KMS-11 (cell line): ENCODE results near the gene CPA3.

ENCODE experiments used
- H2AFZ ChIP-seq: fragments of 200-600 bp; sonication (generic); 2 replicates; pipeline ENCODE4 v1.6.1; 2016; ENCODE audit warnings: antibody characterized with exemption, mixed run types, low read depth
- H3K27ac ChIP-seq: fragments of 200-600 bp; sonication (generic); 2 replicates; pipeline ENCODE4 v1.6.1; 2016; ENCODE audit warnings: mild to moderate bottlenecking, mixed run types
- H3K27me3 ChIP-seq: fragments of 200-600 bp; sonication (generic); 2 replicates; pipeline ENCODE4 v1.6.1; 2017; ENCODE audit warnings: mild to moderate bottlenecking, low read depth, mixed run types, moderate library complexity; ENCODE audit not compliant: insufficient read depth
- H3K36me3 ChIP-seq: fragments of 200-600 bp; sonication (generic); 2 replicates; pipeline ENCODE4 v1.6.1; 2017; ENCODE audit warnings: mild to moderate bottlenecking, mixed run types; ENCODE audit not compliant: insufficient read depth
- H3K4me1 ChIP-seq: fragments of 200-600 bp; sonication (generic); 2 replicates; pipeline ENCODE4 v1.6.1; 2016; ENCODE audit warnings: mild to moderate bottlenecking, low read depth, mixed run types; ENCODE audit not compliant: poor library complexity, severe bottlenecking
- H3K4me2 ChIP-seq: fragments of 200-600 bp; sonication (generic); 2 replicates; pipeline ENCODE4 v1.7.0; 2016; ENCODE audit warnings: mild to moderate bottlenecking, mixed run types
- H3K4me3 ChIP-seq: fragments of 200-600 bp; sonication (generic); IDR thresholded peaks from 2 replicates; pipeline ENCODE4 v1.6.1; 2017; ENCODE audit warnings: low read depth, low read length, mixed read lengths; ENCODE audit not compliant: insufficient read depth
- H3K79me2 ChIP-seq: fragments of 200-600 bp; sonication (generic); 2 replicates; pipeline ENCODE4 v1.6.1; 2016; ENCODE audit warnings: low read depth, mixed run types; ENCODE audit not compliant: insufficient read depth
- H3K9ac ChIP-seq: fragments of 200-600 bp; sonication (generic); 2 replicates; pipeline ENCODE4 v1.6.1; 2016; ENCODE audit warnings: mild to moderate bottlenecking, mixed run types
- H4K20me1 ChIP-seq: fragments of 200-600 bp; sonication (generic); 2 replicates; pipeline ENCODE4 v1.6.1; 2016; ENCODE audit warnings: mild to moderate bottlenecking, mixed run types; ENCODE audit not compliant: insufficient read depth
- CTCF ChIP-seq: fragments of 200-600 bp; sonication (generic); conservative IDR thresholded peaks from 2 replicates; pipeline ENCODE4 v1.6.1; 2017; ENCODE audit warnings: low read depth, mild to moderate bottlenecking, antibody characterized with exemption, low read length, moderate library complexity, mixed read lengths

Gene CPA3

GRCh38 chr3:148852271-148852992, 12.7 kb upstream of the CPA3 start:
- Histone ChIP-seq H3K79me2 (no peaks in the 10 kb centered on the region), H3K4me1 (no peaks in the 10 kb centered on the region), H4K20me1 (no peaks in the 10 kb centered on the region), H3K27me3 (no peaks in the 10 kb centered on the region), H3K9ac (no peak overlapping the region), H3K36me3 (no peaks in the 10 kb centered on the region), H3K27ac (no peak overlapping the region), H3K4me2 (no peak overlapping the region), H2AFZ (no peak overlapping the region), H3K4me3 (no peak overlapping the region)
- TF ChIP-seq CTCF: no peak

GRCh38 chr3:148853076-148853475, 12.0 kb upstream of the CPA3 start:
- no peak overlapping the region for H3K4me3 ChIP-seq
- no peak overlapping the region for H3K4me2 ChIP-seq
- H3K27ac ChIP-seq: no peak overlapping the region
- H3K79me2 ChIP-seq: no peaks in the 10 kb centered on the region
- no peak overlapping the region for H2AFZ ChIP-seq
- no peaks in the 10 kb centered on the region for H3K4me1 ChIP-seq
- H4K20me1 ChIP-seq: no peaks in the 10 kb centered on the region
- TF ChIP-seq CTCF: no peak
- H3K36me3 ChIP-seq: no peaks in the 10 kb centered on the region
- no peak overlapping the region for H3K9ac ChIP-seq
- no peaks in the 10 kb centered on the region for H3K27me3 ChIP-seq

GRCh38 chr3:148854061-148854460, 11.0 kb upstream of the CPA3 start:
- no peak for TF ChIP-seq CTCF
- Histone ChIP-seq H3K4me2 (no peak overlapping the region), H4K20me1 (no peaks in the 10 kb centered on the region), H3K9ac (no peak overlapping the region), H3K4me3 (no peak overlapping the region), H3K79me2 (no peaks in the 10 kb centered on the region), H3K36me3 (no peaks in the 10 kb centered on the region), H2AFZ (no peak overlapping the region), H3K27me3 (no peaks in the 10 kb centered on the region), H3K4me1 (no peaks in the 10 kb centered on the region), H3K27ac (no peak overlapping the region)

- no peak overlapping the region for H3K27ac ChIP-seq
- H3K9ac ChIP-seq: no peak overlapping the region
- no peak overlapping the region for H2AFZ ChIP-seq
- no peak overlapping the region for H3K4me2 ChIP-seq
- no peaks in the 10 kb centered on the region for H3K79me2 ChIP-seq
- no peaks in the 10 kb centered on the region for H3K4me1 ChIP-seq
- no peaks in the 10 kb centered on the region for H4K20me1 ChIP-seq
- H3K36me3 ChIP-seq: no peaks in the 10 kb centered on the region
- no peak for TF ChIP-seq CTCF
- H3K4me3 ChIP-seq: no peak overlapping the region
- H3K27me3 ChIP-seq: no peaks in the 10 kb centered on the region
These were observed 8.7 kb upstream of the CPA3 start for GRCh38 chr3:148856384-148856783.
